IPS DF 19.7 (cell line): Measurements from ENCODE around the gene RAB3A.
"Not testable (repeated sequence)": the region's sequence is repeated elsewhere in the genome, so short reads cannot be mapped to it uniquely, and the experiment has no call there.

Experiments used
- DNase-seq: peaks from one replicate; pipeline ENCODE4 v3.0.0-alpha.2; 2013; ENCODE audit warnings: low read depth, low spot score

RAB3A gene

GRCh38 chr19:18168673-18169381, 35.0 kb downstream of the RAB3A start:
- no peak for DNase-seq

DNA sequence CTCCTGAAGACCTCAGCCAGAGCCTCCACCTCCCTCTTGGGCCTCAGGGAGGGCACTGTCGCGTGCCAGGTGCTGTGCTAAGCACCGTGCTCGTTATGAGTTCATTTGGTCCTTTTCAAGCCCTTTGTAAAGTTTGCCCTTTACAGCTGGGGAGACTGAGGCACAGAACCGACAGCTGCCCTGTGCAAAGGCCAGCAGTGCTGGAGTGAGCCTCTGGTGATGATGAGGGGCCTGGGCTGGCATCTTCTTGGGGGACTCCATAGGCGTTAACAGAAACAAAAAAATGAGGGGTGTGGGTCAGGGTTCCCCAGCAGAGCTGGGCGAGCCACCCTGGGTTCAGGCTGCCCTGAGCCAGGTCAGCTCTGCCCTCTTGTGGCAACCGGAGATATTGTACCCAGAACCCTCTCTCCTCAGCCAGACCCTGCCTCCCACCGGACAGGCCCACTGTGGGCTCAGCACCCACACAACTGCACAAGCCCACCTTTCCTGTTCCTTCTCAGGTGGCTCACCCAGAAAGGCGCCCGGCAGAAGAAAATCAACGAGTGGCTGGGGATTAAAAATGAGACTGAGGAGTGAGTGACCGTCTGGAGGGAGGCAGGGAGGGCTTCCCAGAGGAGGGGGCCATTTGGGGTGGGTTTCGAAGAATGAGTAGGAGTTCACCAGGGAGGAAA, 35.7 kb downstream of the RAB3A start:
- DNase-seq: no peak

DNA sequence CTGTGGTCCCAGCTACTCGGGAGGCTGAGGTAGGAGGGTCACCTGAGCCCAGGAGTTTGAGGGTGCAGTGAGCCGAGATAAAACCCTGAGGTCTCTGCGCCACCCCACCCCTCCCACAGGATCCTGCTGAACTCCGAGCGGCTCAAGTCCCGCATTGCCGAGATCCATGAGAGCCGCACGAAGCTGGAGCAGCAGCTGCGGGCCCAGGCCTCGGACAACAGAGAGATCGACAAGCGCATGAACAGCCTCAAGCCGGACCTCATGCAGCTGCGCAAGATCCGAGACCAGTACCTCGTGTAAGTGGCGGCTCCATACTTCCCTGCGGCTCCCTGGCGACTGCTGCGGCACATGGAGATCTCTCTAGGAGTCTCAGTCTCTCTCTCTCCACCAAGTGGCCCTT, 36.8 kb downstream of the RAB3A start:
- DNase-seq: no peak

DNA sequence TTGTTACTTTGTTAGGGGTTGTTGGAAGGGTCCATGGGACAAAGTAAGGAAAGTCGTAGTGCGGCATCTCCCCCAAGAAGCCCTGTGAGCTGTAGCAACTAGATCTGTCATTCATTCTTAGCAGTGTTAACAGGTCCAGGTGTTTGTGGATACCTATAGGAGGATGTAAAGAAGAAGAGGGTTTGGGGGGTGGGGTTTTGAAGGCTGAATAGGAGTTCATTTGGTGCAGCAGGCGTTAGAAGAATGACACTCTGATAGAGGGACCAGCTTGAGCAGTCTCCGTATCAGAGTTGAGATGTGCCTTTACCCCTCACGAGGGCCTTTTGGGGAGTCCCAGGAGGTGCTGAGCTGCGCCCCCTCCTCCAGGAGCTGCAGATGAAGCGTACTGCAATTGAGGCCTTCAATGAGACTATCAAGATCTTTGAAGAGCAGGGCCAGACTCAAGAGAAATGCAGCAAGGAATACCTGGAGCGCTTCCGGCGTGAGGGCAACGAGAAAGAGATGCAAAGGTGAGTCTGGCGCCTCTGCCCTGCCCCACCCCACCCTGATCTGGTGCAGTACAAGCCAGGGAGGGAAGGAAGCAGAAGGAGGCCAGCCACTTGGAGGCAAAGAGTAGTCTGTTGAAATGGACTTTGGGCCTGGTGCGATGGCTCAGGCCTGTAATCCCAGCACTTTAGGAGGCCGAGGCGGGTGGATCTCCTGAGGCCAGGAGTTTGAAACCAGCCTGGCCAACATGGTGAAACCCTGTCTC, 37.9 kb downstream of the RAB3A start:
- DNase-seq: no peak

DNA sequence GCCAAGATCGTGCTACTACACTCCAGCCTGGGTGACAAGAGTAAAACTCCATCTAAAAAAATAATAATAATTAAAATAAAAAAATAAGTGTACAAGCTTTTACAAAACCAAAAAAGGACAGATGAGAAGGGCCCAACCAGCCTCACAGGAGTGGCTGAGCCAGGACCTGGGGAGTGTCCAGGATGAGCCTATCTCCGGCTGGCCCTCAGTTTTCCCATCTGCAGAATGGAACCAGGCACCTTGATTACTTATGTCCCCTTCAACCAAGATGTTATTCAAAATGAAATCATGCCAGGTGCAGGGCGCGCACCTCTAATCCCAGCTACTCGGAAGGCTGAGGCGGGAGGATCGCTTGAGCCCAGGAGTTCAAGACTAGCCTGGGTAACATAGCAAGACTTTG, 39.8 kb downstream of the RAB3A start:
- no peak for DNase-seq

DNA sequence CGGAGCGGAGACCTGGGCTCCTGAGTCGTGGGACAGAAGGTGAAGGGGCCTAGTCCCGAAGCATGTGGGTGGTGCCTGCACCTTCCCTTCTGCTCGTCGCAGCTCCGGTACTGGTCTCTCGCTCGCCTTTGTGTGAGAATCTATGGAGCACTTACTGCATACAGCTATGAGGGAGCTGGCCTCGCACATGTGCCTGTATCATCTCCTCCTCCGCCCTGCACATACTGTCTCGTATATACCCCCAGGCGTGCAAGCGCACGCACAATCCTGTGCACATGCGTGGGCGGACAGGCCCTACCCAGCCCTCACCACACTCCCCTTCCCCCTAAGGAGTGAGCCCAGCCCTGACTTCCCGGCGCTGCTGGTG, 42.2 kb downstream of the RAB3A start:
- DNase-seq: no peak

DNA sequence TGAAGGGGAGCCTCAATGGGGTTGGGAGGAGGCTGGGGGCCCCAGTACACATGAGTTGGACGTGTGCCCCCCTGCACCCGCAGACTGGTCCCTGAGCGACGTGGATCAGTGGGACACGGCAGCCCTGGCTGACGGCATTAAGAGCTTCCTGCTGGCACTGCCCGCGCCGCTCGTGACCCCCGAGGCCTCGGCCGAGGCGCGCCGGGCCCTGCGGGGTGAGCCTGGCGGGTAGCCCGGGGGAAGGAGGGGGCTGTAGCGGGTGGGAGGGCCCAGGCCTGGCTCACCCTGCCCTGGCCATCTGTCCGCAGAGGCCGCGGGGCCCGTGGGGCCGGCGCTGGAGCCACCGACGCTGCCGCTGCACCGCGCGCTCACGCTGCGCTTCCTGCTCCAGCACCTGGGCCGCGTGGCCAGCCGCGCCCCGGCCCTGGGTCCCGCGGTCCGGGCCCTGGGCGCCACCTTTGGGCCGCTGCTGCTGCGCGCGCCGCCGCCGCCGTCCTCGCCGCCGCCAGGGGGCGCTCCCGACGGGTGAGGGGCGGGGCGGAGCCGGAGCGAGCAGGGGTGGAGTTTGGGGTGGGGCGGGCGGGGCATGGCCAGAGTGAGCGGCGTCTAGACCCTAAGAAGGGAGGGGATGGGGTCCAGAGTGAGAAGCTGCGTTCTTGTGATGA, 42.7 kb downstream of the RAB3A start:
- no peak for DNase-seq

DNA sequence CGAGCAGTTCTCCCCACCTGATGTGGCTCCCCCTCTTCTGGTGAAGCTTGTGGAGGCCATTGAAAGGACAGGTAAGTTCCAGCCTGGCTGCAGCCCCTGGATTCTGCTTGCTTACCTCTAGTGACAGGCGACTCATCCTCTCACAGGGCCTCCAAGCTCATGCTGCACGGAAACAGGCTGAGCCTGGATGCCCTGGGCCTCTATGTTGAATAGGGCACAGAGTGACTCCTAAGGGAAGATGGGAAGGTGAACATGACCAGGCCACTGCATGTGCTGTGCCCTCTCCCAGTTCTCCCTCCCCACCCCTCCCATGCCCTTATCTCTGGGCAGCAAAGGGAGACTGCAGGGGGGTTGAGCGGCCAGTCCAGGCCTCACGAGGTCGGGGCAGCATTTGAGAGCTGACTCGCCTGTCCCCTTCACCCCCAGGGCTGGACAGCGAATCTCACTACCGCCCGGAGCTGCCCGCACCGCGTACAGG, 43.3 kb downstream of the RAB3A start:
- DNase-seq: no peak

DNA sequence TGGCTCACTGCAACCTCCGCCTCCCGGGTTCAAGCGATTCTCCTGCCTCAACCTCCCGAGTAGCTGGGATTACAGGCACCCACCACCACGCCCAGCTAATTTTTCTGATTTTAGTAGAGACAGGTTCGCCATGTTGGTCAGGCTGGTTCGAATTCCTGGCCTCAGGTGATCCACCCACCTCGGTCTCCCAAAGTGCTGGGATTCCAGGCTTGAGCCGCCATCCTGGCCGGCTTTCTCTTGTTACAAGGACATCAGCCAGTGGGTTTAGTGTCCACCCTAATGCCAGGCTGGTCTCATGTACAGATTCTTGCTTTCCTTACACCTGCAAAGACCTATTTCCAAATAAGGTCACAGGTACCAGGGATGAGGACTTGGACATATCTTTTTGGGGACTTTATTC, 44.0 kb downstream of the RAB3A start:
- DNase-seq: no peak

DNA sequence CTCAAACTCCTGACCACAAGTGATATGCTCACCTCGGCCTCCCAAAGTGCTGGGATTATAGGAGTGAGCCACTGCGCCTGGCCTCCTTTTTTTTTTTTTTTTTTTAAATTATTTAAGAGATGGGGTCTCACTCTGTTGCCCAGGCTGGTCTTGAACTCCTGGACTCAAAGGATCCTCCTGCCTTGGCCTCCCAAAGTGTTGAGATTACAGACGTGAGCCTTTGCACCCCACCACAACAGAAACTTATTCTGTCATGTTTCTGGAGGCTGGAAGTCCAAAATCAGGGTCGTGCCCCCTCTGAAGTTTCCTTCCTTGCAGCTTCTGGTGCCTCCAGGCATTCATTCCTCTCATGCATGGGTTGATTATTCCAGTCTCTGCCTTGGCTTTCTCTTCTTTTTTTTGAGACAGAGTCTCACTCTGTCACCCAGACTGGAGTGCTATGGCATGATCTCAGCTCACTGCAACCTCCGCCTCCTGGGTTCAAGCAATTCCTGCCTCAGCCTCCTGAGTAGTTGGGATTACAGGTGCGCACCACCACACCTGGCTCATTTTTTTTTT, 44.7 kb downstream of the RAB3A start:
- DNase-seq: not testable (repeated sequence)

DNA sequence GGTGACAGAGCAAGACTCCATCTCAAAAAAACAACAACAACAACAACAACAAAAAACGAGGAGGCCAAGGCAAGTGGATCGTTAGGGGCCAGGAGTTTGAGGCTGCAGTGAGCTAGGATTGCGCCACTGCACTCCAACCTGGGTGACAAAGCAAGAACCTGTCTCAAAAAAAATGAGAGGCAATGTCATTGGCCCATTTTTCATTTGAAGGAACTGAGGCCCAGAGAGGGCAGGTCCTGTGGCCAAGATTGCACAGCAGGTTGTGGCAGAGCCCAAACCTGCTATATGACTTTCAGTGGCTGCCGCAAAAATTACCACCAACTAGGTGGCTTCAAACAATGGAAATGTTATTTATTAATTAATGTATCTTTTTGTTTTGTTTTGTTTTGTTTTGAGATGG, 45.4 kb downstream of the RAB3A start:
- DNase-seq: no peak

GRCh38 chr19:18157465-18158063, 46.3 kb downstream of the RAB3A start:
- DNase-seq: no peak

DNA sequence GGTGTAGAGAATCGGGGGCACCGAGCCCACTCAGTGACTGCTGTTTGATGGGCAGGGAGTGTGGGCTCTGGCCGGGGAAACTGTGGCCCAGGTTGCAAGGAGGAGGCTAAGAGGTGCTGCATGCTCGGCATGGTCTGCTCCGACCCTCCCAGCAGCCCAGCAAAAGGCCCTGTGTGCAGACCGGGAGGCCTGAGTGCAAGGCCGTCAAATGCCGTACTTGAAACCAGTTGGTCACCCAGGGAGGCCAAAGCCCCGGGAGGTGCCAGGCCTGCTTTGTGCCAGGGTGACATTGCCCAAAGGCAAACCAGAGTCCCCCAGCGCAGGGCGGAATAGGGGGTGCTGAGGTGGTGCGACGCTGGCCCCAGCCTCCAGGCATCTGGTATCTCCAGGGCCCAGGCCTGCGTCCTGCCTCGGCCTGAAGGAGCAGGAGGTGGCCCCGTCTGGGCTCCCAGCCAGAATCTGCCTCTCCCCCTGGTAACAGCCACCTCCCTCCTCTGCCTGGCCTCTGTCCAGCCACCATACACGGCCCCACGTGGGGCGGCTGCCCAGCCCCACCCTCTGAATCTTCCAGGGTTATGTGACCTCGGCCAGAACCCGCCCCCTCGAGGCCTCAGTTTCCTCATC, 46.9 kb downstream of the RAB3A start:
- DNase-seq: no peak

- DNase-seq: no peak
Observed at GRCh38 chr19:18156268-18156667, 47.6 kb downstream of the RAB3A start.

DNA sequence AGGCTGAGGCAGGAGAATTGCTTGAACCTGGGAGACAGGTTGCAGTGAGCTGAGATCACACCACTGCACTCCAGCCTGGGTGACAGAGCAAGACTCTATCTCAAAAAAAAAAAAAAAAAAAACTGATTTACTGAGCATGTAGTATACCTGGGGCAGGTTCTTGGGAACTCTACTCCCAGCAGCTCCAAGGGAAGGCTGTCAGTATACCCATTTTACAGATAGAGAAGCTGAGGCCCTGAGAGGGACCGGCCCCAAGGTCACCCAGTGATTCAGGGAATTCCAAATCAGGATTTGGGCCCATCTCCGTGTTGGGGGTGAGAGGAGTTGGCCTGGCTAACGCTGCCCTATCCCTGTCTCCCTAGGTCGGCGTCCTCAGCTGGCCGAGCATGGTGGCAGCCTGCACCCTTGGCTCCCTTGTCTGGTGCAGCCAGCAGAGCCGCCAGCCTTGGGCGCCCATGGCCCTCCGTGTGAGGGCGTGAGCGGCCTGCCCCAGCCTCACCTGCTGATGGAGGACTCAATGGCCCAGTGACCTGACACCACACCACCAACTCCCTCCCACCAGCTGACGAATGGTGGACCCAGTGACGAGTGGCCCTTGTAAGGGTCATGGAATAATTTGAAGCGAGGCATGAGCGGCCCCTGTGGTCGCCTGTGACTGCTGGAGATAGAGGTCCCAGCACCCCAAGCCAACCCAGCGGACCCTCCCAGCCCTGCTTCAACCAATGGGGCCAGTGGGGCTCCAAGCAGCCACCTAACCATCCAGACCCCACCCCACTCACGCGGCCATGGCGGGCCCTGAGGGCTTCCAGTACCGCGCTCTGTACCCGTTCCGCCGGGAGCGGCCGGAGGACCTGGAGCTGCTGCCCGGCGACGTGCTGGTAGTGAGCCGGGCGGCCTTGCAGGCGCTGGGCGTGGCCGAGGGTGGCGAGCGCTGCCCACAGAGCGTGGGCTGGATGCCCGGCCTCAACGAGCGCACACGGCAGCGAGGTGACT, 48.5 kb downstream of the RAB3A start:
- DNase-seq: no peak

DNA sequence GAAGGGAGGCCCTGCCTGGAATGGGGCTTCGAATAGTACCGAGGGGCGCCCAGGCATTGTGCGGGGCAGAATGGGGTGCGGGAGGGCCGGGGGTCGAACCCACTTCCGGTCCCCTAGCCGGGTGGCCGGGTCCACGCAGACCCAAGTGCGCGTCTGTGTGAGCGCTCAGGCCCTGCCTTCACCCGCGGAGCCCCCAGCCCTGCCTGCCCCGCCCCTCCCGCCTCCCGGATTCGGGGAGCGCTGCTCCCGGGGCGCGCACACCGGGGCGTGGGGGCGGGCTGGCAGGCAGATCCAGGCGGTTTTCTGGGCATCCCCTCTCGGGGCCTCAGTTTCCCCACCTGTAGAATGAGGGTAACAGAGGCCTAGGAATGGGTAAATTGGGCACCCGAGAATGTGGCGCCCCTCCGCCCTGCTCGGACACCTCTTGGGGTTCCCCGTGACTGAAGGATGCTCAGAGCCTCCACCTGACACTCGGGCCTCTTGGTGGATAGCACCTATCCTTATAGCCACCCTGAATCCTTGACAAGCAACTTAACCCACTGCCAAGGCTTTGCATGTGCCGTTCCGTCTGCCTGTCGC, 50.2 kb downstream of the RAB3A start:
- no peak for DNase-seq

DNA sequence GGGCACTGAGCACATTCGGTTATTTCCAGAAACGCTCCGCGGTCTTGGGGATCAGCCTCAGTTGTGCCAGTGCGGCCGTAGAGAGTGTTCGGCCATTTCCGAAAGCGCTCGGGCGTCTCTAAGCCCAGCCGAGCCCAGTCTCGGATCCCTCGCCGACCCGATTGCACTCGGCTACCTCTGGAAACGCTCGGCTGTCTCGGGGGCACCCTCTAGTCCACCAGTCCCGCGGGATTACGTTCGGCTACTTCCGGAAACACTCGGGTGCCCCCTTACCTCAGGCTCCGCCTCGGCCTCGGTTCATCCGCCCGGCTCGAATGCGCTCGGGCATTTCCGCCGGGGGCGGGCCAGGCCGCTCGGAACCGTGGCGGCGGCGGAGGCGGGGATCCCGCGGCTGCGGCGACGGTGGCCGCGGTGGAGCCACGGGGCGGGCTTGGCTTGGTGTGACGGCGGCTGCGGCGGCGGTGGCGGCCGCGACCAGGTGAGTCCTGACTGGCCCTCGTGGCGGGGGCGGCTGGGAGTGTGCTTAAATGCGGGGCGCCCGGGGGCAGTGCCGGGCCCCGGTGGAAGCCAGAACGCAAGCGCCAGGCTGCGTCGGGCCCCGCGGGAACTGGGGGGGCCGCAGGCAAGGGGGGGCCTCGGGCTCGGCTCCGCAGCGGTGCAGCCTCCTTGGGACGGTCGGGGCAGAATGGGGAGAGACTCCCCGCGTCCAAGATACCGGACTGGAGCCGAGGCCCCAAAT, 50.9 kb downstream of the RAB3A start, which contains the start of gene PIK3R2:
TSS of gene PIK3R2 (plus strand) at position 347 of the 739 bp plus-strand sequence. CDS start 2,717 bp downstream, outside the sequence.
- peak; percentile 88 for DNase-seq

- DNase-seq: peak; percentile 95
Observed at GRCh38 chr19:18152442-18152816, 51.4 kb downstream of the RAB3A start.
